A549 (cell line): ENCODE data around the gene GRHL3. TPM values are rescaled to one million over a fixed set of nuclear protein-coding genes. Genes with fewer than 3 reads are reported as not detected.

Experiments used
- ATAC-seq, 2 experiments: fragments of 200-7000 bp in 1 of 2; fragments of >200 bp in 1 of 2; cut with Nextera tagmentation in 1 of 2; cut with Tn5 transposase in 1 of 2; 3 replicates each; pipeline versions ENCODE4 v1.8.0 to v1.9.1; 2018 to 2020; ENCODE audit warnings: mild to moderate bottlenecking in 1 of 2, moderate library complexity in 1 of 2
- CTCF ChIA-PET: fragments of 300-600 bp; sonication (Branson Sonifier 250); formaldehyde crosslinking; extraction: SDS; loops from one replicate; lab custom pipeline; 2021; ENCODE audit warnings: antibody characterized with exemption, inconsistent platforms; lab: Yijun Ruan, JAX
- POLR2A ChIA-PET: fragments of 350-600 bp; formaldehyde crosslinking; extraction: SDS; loops from one replicate; lab custom pipeline; 2021; ENCODE audit warnings: antibody characterized with exemption, inconsistent platforms; lab: Yijun Ruan, JAX
- DNase-seq, 2 experiments: peaks; one replicate each; pipeline versions ENCODE4 v3.0.0 to v3.0.0-alpha.2; 2011 to 2016; ENCODE audit warnings: low read depth in 1 of 2, low spot score in 1 of 2
- FAIRE-seq: peaks from 2 replicates; lab custom pipeline; 2011; peaks lifted over from hg19 to GRCh38; lab: Jason Lieb, UNC
- H3K27ac ChIP-seq, 2 experiments: fragments of >200 bp; sonication (Bioruptor Twin); formaldehyde crosslinking; 3 replicates each; pipeline ENCODE4 v1.5.1; 2016 to 2017
- H3K4me1 ChIP-seq: fragments of >200 bp; sonication (Bioruptor Twin); formaldehyde crosslinking; 3 replicates; pipeline ENCODE4 v1.6.1; 2016
- H3K4me2 ChIP-seq: fragments of >200 bp; sonication (Bioruptor Twin); formaldehyde crosslinking; 3 replicates; pipeline ENCODE4 v1.6.1; 2016
- H3K4me3 ChIP-seq: fragments of >200 bp; sonication (Bioruptor Twin); formaldehyde crosslinking; 3 replicates; pipeline ENCODE4 v1.5.1; 2016
- H3K9me3 ChIP-seq: fragments of >200 bp; sonication (Bioruptor Twin); formaldehyde crosslinking; 3 replicates; pipeline ENCODE4 v1.6.1; 2016
- ATOH8 ChIP-seq: fragments of 250-450 bp; sonication (Bioruptor Pico); IDR thresholded peaks from 2 replicates; pipeline ENCODE4 v1.5.0; 2020; ENCODE audit warnings: low read depth, mild to moderate bottlenecking, moderate library complexity
- BCL3 ChIP-seq: fragments of >200 bp; sonication (Bioruptor Twin); formaldehyde crosslinking; IDR thresholded peaks from 3 replicates; pipeline ENCODE4 v1.6.1; 2016
- CBX8 ChIP-seq: fragments of 200-600 bp; sonication (generic); IDR thresholded peaks from 2 replicates; pipeline ENCODE4 v1.6.1; 2016
- CHD2 ChIP-seq: fragments of 150-350 bp; IDR thresholded peaks from 2 replicates; pipeline ENCODE4 v1.6.1; 2014; ENCODE audit warnings: low read length; ENCODE audit not compliant: partially characterized antibody
- ESRRA ChIP-seq: fragments of 150-350 bp; IDR thresholded peaks from 2 replicates; pipeline ENCODE4 v1.6.1; 2014; ENCODE audit warnings: mild to moderate bottlenecking, low read length, borderline replicate concordance
- FOSB ChIP-seq: fragments of 250-450 bp; sonication (Bioruptor Pico); IDR thresholded peaks from 2 replicates; pipeline ENCODE4 v1.5.0; 2020; ENCODE audit warnings: mild to moderate bottlenecking, moderate library complexity
- FOXS1 ChIP-seq: fragments of 250-450 bp; sonication (Bioruptor Pico); IDR thresholded peaks from 2 replicates; pipeline ENCODE4 v1.5.0; 2020; ENCODE audit warnings: mild to moderate bottlenecking, moderate library complexity
- GATA3 ChIP-seq: IDR thresholded peaks from 2 replicates; pipeline ENCODE4 v1.6.1; 2012; ENCODE audit warnings: borderline replicate concordance
- HDAC2 ChIP-seq: fragments of 200-600 bp; sonication (generic); IDR thresholded peaks from 2 replicates; pipeline ENCODE4 v1.6.1; 2016
- HES2 ChIP-seq: fragments of >200 bp; sonication (Bioruptor Twin); formaldehyde crosslinking; IDR thresholded peaks from 2 replicates; pipeline ENCODE4 v1.6.1; 2016
- HOXA7 ChIP-seq: fragments of 250-450 bp; sonication (Bioruptor Pico); IDR thresholded peaks from 2 replicates; pipeline ENCODE4 v1.5.0; 2020; ENCODE audit warnings: mild to moderate bottlenecking, moderate library complexity
- JUN ChIP-seq, 2 experiments: fragments of >200 bp; sonication (Bioruptor Twin); formaldehyde crosslinking; IDR thresholded peaks; 2 replicates in 1 of 2; 3 replicates in 1 of 2; pipeline ENCODE4 v1.6.1; 2016 to 2017
- KDM5A ChIP-seq: fragments of 200-600 bp; sonication (generic); IDR thresholded peaks from 2 replicates; pipeline ENCODE4 v1.6.1; 2016; ENCODE audit warnings: antibody characterized with exemption, mild to moderate bottlenecking
- PBX3 ChIP-seq: IDR thresholded peaks from 2 replicates; pipeline ENCODE4 v1.6.1; 2012
- POLR2AphosphoS2 ChIP-seq: conservative IDR thresholded peaks from 2 replicates; pipeline ENCODE4 v1.6.1; 2012; ENCODE audit warnings: low read length, improper control_type of control experiment, inconsistent platforms
- RAD21 ChIP-seq, 2 experiments: fragments of >200 bp in 1 of 2; sonication (Bioruptor Twin) in 1 of 2; formaldehyde crosslinking in 1 of 2; IDR thresholded peaks in 1 of 2; conservative IDR thresholded peaks in 1 of 2; 2 replicates in 1 of 2; 3 replicates in 1 of 2; pipeline ENCODE4 v1.6.1; 2012 to 2018; ENCODE audit warnings: inconsistent platforms in 1 of 2
- RFX5 ChIP-seq: fragments of 450-650 bp; IDR thresholded peaks from 2 replicates; pipeline ENCODE4 v1.7.1; 2014; ENCODE audit warnings: antibody characterized with exemption, mild to moderate bottlenecking, moderate library complexity
- SMC3 ChIP-seq: fragments of >200 bp; sonication (Bioruptor Twin); formaldehyde crosslinking; IDR thresholded peaks from 3 replicates; pipeline ENCODE4 v1.6.1; 2018; ENCODE audit warnings: inconsistent platforms
- SREBF2 ChIP-seq: fragments of 450-650 bp; IDR thresholded peaks from 2 replicates; pipeline ENCODE4 v1.6.1; 2014; ENCODE audit warnings: mild to moderate bottlenecking, moderate library complexity
- TFCP2L1 ChIP-seq: fragments of 250-450 bp; sonication (Bioruptor Pico); IDR thresholded peaks from 2 replicates; pipeline ENCODE4 v1.5.0; 2021; ENCODE audit warnings: mild to moderate bottlenecking
- USF2 ChIP-seq: fragments of 450-650 bp; IDR thresholded peaks from 2 replicates; pipeline ENCODE4 v1.6.1; 2014; ENCODE audit warnings: antibody characterized with exemption
- ZFP36 ChIP-seq: fragments of 450-650 bp; IDR thresholded peaks from 2 replicates; pipeline ENCODE4 v1.6.1; 2014; ENCODE audit warnings: borderline replicate concordance; ENCODE audit not compliant: partially characterized antibody
- ZNF302 ChIP-seq: fragments of 250-450 bp; sonication (Bioruptor Pico); IDR thresholded peaks from 2 replicates; pipeline ENCODE4 v1.9.0; 2021; ENCODE audit warnings: inconsistent platforms, mild to moderate bottlenecking, moderate library complexity
- WGBS: methylation state at CpG from one replicate; pipeline ENCODE4 v1.1.6; 2017; ENCODE audit errors: missing lambda C conversion rate; 5-methylcytosine and 5-hydroxymethylcytosine counted together
- polyA plus RNA-seq, 4 experiments: library from polyadenylated mRNA; depleted of rRNA in 3 of 4; stranded (reverse); fragments of >200 nt; fragmentation: RNase III in 1 of 4; extraction: RNeasy Plus Mini Kit Qiagen cat#74134 plus additional on column Dnase treatment in 1 of 4; gene quantifications; 2 replicates in 3 of 4; 3 replicates in 1 of 4; pipeline ENCODE4 v1.2.3, GENCODE V29; 2011 to 2017

The GRHL3 gene
- polyA plus RNA-seq, 2 of the 4 experiments (the other 2 are of a cell fraction): 0.58 to 1.6 TPM

- Histone ChIP-seq H3K4me3 (no peak overlapping the region), H3K4me2 (no peak overlapping the region), H3K4me1 (peaks cover 5% of the 10 kb centered on the region; the same call in 2 of the 3 replicates), H3K9me3 (no peaks in the 10 kb centered on the region), H3K27ac (peak overlapping the region; percentile 5 to 60; a peak in 4 of 6 replicates)
- FAIRE-seq (peak; percentile 56), ATAC-seq (peak; percentile 56 to 85; a peak in 3 of 6 replicates), DNase-seq (peak in 1 of 2 experiments; percentile 53)
- peak; percentile 45; the same call in 2 of the 3 replicates for TF ChIP-seq SMC3
- no peak for TF ChIP-seq RFX5
- peak; percentile 33 to 42; a peak in 2 of 5 replicates for TF ChIP-seq RAD21 (conservative IDR thresholded peaks at IDR 0.05 in 1 of 2, IDR thresholded peaks at IDR 0.05 in 1 of 2)
- CTCF ChIA-PET: interaction anchor here (0.8 to 3.4 kb wide), 8 partner anchors 14 to 110 kb away, joined by 3 to 22 read pairs (median 5); no protein-coding TSS in a partner anchor
- POLR2A ChIA-PET: interaction anchor here (0.5 kb wide), 1 partner anchor 9 kb away, joined by 3 read pairs; no protein-coding TSS in a partner anchor
- 65% methylated on average over 7 of the region's 7 CpGs for WGBS
Measured at GRCh38 chr1:24308365-24309015, 10.7 kb upstream of the GRHL3 start.

- DNase-seq: no peak
- no peak; a peak in 1 of 6 replicates for ATAC-seq
- CTCF ChIA-PET: interaction anchor here (1.5 to 3.4 kb wide), 5 partner anchors 44 to 111 kb away, joined by 3 to 22 read pairs (median 7); no protein-coding TSS in a partner anchor
- POLR2A ChIA-PET: no interaction called here
- TF ChIP-seq CBX8 (no peak), FOSB (no peak), HDAC2 (no peak), ZNF302 (CRISPR knock-in tag) (no peak)
- peak overlapping the region in 1 of 2 experiments; percentile 26; a peak in 1 of 6 replicates for H3K27ac ChIP-seq
- H3K9me3 ChIP-seq: no peaks in the 10 kb centered on the region
- H3K4me2 ChIP-seq: no peak overlapping the region
- WGBS: 81% methylated on average over 4 of the region's 4 CpGs
- peaks cover 5% of the 10 kb centered on the region; the same call in 2 of the 3 replicates for H3K4me1 ChIP-seq
- no peak for FAIRE-seq
- no peak overlapping the region for H3K4me3 ChIP-seq
Measured at GRCh38 chr1:24309762-24310485, 9.2 kb upstream of the GRHL3 start.

GRCh38 chr1:24311234-24311633 is 7.9 kb upstream of the GRHL3 start:
- peak overlapping the region; percentile 24 to 61; a peak in 2 of 6 replicates for H3K27ac ChIP-seq
- ChIA-PET CTCF (no interaction called here), POLR2A (no interaction called here)
- H3K4me2 ChIP-seq: no peak overlapping the region
- DNase-seq (no peak), FAIRE-seq (no peak), ATAC-seq (no peak)
- TF ChIP-seq ATOH8 (no peak), ZFP36 (no peak), CHD2 (no peak), GATA3 (no peak), KDM5A (no peak), USF2 (no peak), HDAC2 (no peak), POLR2AphosphoS2 (no peak), JUN (IDR thresholded peaks at IDR 0.05) (no peak), HOXA7 (CRISPR knock-in tag) (no peak), BCL3 (no peak), ESRRA (no peak), FOXS1 (no peak), TFCP2L1 (CRISPR knock-in tag) (no peak), HES2 (no peak), SREBF2 (no peak), PBX3 (no peak), RAD21 (conservative IDR thresholded peaks at IDR 0.05 in 1 of 2, IDR thresholded peaks at IDR 0.05 in 1 of 2) (no peak)
- 95% methylated on average over 3 of the region's 3 CpGs for WGBS
- no peak overlapping the region for H3K4me3 ChIP-seq
- peaks cover 5% of the 10 kb centered on the region; the same call in 2 of the 3 replicates for H3K4me1 ChIP-seq
- H3K9me3 ChIP-seq: no peaks in the 10 kb centered on the region
